GM12878 (cell line): Measurements from ENCODE around the gene PDGFD. TPM values are rescaled to one million over a fixed set of nuclear protein-coding genes. Genes with fewer than 3 reads are reported as not detected.

Experiments
- ATAC-seq: fragments of 200-7000 bp; cut with Tn5 transposase; 3 replicates; pipeline ENCODE4 v1.9.1; 2020; ENCODE audit warnings: mild to moderate bottlenecking, moderate library complexity
- BruUV-seq: library from RNA; stranded (reverse); fragments of 400-500 nt; replicated peaks from 2 replicates; lab custom pipeline; 2021; lab: Mats Ljungman, UMichigan
- CTCF ChIA-PET: fragments of 300-600 bp; sonication (Branson Sonifier 250); formaldehyde crosslinking; extraction: SDS; loops from one replicate; lab custom pipeline; 2021; ENCODE audit warnings: inconsistent platforms; lab: Yijun Ruan, JAX
- POLR2A ChIA-PET: fragments of 350-600 bp; formaldehyde crosslinking; extraction: SDS; loops from one replicate; lab custom pipeline; 2021; ENCODE audit warnings: inconsistent platforms; lab: Charles Lee
- RAD21 ChIA-PET: fragments of 300-600 bp; sonication (Branson Sonifier 250); formaldehyde crosslinking; loops from one replicate; lab custom pipeline; 2023; ENCODE audit warnings: antibody characterized with exemption; ENCODE audit not compliant: unreplicated experiment; lab: Charles Lee
- SMC1A ChIA-PET: fragments of 300-600 bp; sonication (Branson Sonifier 250); formaldehyde crosslinking; loops from one replicate; lab custom pipeline; 2023; ENCODE audit not compliant: unreplicated experiment, uncharacterized antibody; lab: Charles Lee
- DNase-seq: peaks from one replicate; pipeline ENCODE4 v3.0.0-alpha.2; 2011; ENCODE audit warnings: low read depth, low spot score
- FAIRE-seq: peaks from 3 replicates; lab custom pipeline; 2011; peaks lifted over from hg19 to GRCh38; lab: Jason Lieb, UNC
- H2AFZ ChIP-seq: 2 replicates; pipeline ENCODE4 v1.6.0; 2011; ENCODE audit warnings: low read depth, low read length, control low read depth; ENCODE audit not compliant: control insufficient read depth
- H3K27ac ChIP-seq: 2 replicates; pipeline ENCODE4 v1.5.1; 2011; ENCODE audit warnings: control low read depth; ENCODE audit not compliant: control insufficient read depth, insufficient read depth
- H3K27me3 ChIP-seq, 2 experiments: replicated peaks in 1 of 2; 2 replicates each; pipeline versions ENCODE4 v1.6.0 to v1.6.1; 2011; ENCODE audit warnings: low read length in 1 of 2; ENCODE audit not compliant: control insufficient read depth in 2 of 2, insufficient read depth in 2 of 2
- H3K36me3 ChIP-seq, 2 experiments: 2 replicates each; pipeline ENCODE4 v1.5.1; 2011; ENCODE audit warnings: low read length in 1 of 2; ENCODE audit not compliant: control insufficient read depth in 2 of 2, insufficient read depth in 2 of 2
- H3K4me1 ChIP-seq: 2 replicates; pipeline ENCODE4 v1.6.1; 2011; ENCODE audit warnings: mild to moderate bottlenecking, low read length, moderate library complexity, mixed read lengths; ENCODE audit not compliant: control insufficient read depth, insufficient read depth
- H3K4me2 ChIP-seq: 2 replicates; pipeline ENCODE4 v1.6.0; 2011; ENCODE audit warnings: control low read depth; ENCODE audit not compliant: control insufficient read depth, insufficient read depth
- H3K4me3 ChIP-seq: fragments of 200-600 bp; sonication (generic); 2 replicates; pipeline ENCODE4 v1.5.1; 2016
- H3K79me2 ChIP-seq: 2 replicates; pipeline ENCODE4 v1.6.0; 2011; ENCODE audit warnings: low read length; ENCODE audit not compliant: control insufficient read depth, insufficient read depth
- H3K9ac ChIP-seq: 2 replicates; pipeline ENCODE4 v1.8.0; 2011; ENCODE audit warnings: low read length, control low read depth, mixed read lengths; ENCODE audit not compliant: control insufficient read depth, insufficient read depth
- H3K9me3 ChIP-seq: replicated peaks from 3 replicates; pipeline ENCODE4 v1.5.1; 2011; ENCODE audit warnings: mild to moderate bottlenecking, low read length; ENCODE audit not compliant: control insufficient read depth, insufficient read depth
- H4K20me1 ChIP-seq: 2 replicates; pipeline ENCODE4 v1.6.0; 2011; ENCODE audit not compliant: control insufficient read depth, insufficient read depth
- GATAD2B ChIP-seq: fragments of 450-650 bp; conservative IDR thresholded peaks from 2 replicates; pipeline ENCODE4 v1.6.1; 2017; ENCODE audit warnings: low read depth, mild to moderate bottlenecking, moderate library complexity
- JUNB ChIP-seq: IDR thresholded peaks from 2 replicates; pipeline ENCODE4 v1.6.1; 2016; ENCODE audit warnings: antibody characterized with exemption, mild to moderate bottlenecking
- SMAD1 ChIP-seq: fragments of 450-650 bp; IDR thresholded peaks from 2 replicates; pipeline ENCODE4 v1.6.1; 2018; ENCODE audit warnings: mild to moderate bottlenecking, low read depth; ENCODE audit not compliant: partially characterized antibody
- ZNF622 ChIP-seq: fragments of 450-650 bp; IDR thresholded peaks from 2 replicates; pipeline ENCODE4 v1.6.1; 2017; ENCODE audit warnings: mild to moderate bottlenecking, inconsistent platforms
- WGBS: methylation state at CpG from one replicate; pipeline ENCODE4 v1.1.6; 2016; ENCODE audit warnings: low lambda C conversion rate; ENCODE audit not compliant: insufficient replicate concordance, insufficient coverage; ENCODE audit errors: missing lambda C conversion rate; 5-methylcytosine and 5-hydroxymethylcytosine counted together
- in situ Hi-C: fragments of 300-500 bp; cut with MboI; formaldehyde crosslinking; loops from 9 replicates; pipeline ENCODE4 v1.14.3; 2018; ENCODE audit warnings: mixed read lengths
- intact Hi-C: fragments of 100-400 bp; cut with micrococcal nuclease; formaldehyde crosslinking; loops from one replicate; pipeline ENCODE4 v1.14.2; 2022; ENCODE audit not compliant: unreplicated experiment
- polyA plus RNA-seq, 11 experiments: library from polyadenylated mRNA; depleted of rRNA in 4 of 11; unstranded in 6 of 11; stranded (reverse) in 5 of 11; fragments of >200 nt; fragmentation: Nextera tagmentation in 4 of 11; fragmentation: Illumina TruSeq in 1 of 11; extraction: Ambion mirVana in 4 of 11; extraction: Trizol in 1 of 11; gene quantifications; 1 replicate in 1 of 11; 2 replicates in 10 of 11; pipeline versions ENCODE4 v1.2.1 to v1.2.3, GENCODE V29; 2011 to 2016; ENCODE audit warnings: inconsistent platforms in 2 of 11, missing spikeins in 2 of 11, low read depth in 1 of 11
- total RNA-seq, 4 experiments: library from RNA; depleted of rRNA in 3 of 4; stranded (reverse); fragments of >200 nt in 3 of 4; fragmentation: Illumina TruSeq in 1 of 4; extraction: Trizol in 1 of 4; gene quantifications; 2 replicates each; pipeline versions ENCODE4 v1.2.1 to v1.2.3, GENCODE V29; 2013 to 2021

The PDGFD gene
- total and polyA plus RNA-seq, 10 of the 15 experiments (the other 5 are each of a cell fraction or from before 2014, with no cell fraction given), result 0.05 to 0.13 TPM; not detected in 8

DNA sequence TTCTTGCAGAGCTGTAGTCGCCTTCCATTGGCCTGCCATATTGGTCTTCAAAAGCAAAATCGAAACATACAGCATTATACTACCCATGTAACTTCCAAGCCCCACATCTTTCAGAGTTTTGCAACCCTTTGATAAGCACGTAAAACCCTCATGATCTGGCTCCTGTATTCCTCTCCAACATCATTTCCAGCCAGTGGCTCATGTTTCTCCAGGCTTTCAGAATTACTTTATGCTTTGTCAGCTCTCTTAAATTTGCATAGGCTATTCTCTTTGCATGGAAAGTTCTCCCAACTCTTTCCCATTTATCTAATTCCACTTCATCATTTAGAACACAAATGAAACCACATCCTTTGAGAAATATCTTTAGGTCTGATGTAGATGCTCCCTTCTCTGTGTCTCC is 195.3 kb downstream of the PDGFD start:
- intact Hi-C loops, result no loop called here
- POLR2A ChIA-PET, result no interaction called here
- H3K27me3 ChIP-seq, result no peaks in the 10 kb centered on the region
- TF ChIP-seq ZNF622 (no peak), JUNB (no peak), GATAD2B (no peak)
- TF ChIP-seq, all 136 proteins: peak for 0
- H3K79me2 ChIP-seq, result no peaks in the 10 kb centered on the region
- no peak overlapping the region for H3K9ac ChIP-seq
- ATAC-seq (no peak), FAIRE-seq (no peak), DNase-seq (no peak)
- ChIA-PET RAD21 (no interaction called here), CTCF (interaction anchor here (1.4 kb wide), 1 partner anchor 9 kb away, joined by 4 read pairs; no protein-coding TSS in a partner anchor), SMC1A (interaction anchor here (0.7 to 3.5 kb wide), 3 partner anchors 10 to 29 kb away, joined by 3 to 18 read pairs (median 4); no protein-coding TSS in a partner anchor)
- in situ Hi-C loops, result no loop called here
- H2AFZ ChIP-seq, result no peak overlapping the region
- no peak overlapping the region for H3K4me2 ChIP-seq
- 33% methylated on average over 3 of the region's 3 CpGs for WGBS
- H3K4me1 ChIP-seq, result no peaks in the 10 kb centered on the region; the same call in 1 of the 2 replicates
- BruUV-seq, result no TSS peak
- H3K9me3 ChIP-seq, result no peaks in the 10 kb centered on the region
- no peak overlapping the region for H3K4me3 ChIP-seq
- H3K27ac ChIP-seq, result no peak overlapping the region
- H4K20me1 ChIP-seq, result no peaks in the 10 kb centered on the region
- H3K36me3 ChIP-seq, result no peaks in the 10 kb centered on the region

DNA sequence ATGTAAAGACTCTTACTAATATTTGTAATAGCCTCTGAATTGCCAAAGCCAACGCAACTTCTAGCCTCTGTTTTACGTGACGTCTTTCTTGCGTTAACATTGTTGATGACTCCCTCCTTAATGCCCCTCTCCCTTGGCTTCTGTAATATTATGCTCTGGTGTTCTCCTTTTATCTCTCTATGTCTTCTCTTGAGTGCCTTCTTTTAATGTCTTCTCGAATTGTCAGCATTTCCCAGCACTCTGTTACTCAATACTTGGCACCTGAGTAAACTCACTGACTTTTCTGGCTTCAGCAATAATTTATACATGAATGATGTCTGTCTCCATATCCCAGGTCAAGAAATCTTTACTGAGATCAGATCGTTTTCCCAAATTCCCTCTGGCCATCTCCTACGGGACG is 196.0 kb downstream of the PDGFD start:
- no peak overlapping the region for H2AFZ ChIP-seq
- no TSS peak for BruUV-seq
- FAIRE-seq, result no peak

More for the DNA sequence above, 196.0 kb downstream of the PDGFD start:
- SMC1A ChIA-PET, result interaction anchor here (3.5 kb wide), 1 partner anchor 9 kb away, joined by 18 read pairs; no protein-coding TSS in a partner anchor
- no peaks in the 10 kb centered on the region for H3K36me3 ChIP-seq
- no peak overlapping the region for H3K9ac ChIP-seq
- H3K27ac ChIP-seq, result no peak overlapping the region
- DNase-seq (no peak), ATAC-seq (no peak)
- CTCF ChIA-PET, result no interaction called here
- TF ChIP-seq SMAD1, result no peak
- TF ChIP-seq, all 136 proteins: peak for 0
- 60% methylated on average over 8 of the region's 8 CpGs for WGBS
- H3K4me2 ChIP-seq, result no peak overlapping the region
- intact Hi-C loops, result no loop called here
- H3K4me3 ChIP-seq, result no peak overlapping the region
- RAD21 ChIA-PET, result no interaction called here
- in situ Hi-C loops, result no loop called here
- H3K4me1 ChIP-seq, result no peaks in the 10 kb centered on the region; the same call in 1 of the 2 replicates
- H4K20me1 ChIP-seq, result no peaks in the 10 kb centered on the region
- no peaks in the 10 kb centered on the region for H3K9me3 ChIP-seq
- no peaks in the 10 kb centered on the region for H3K27me3 ChIP-seq
- POLR2A ChIA-PET, result interaction anchor here (0.6 kb wide), 1 partner anchor 37 kb away, joined by 4 read pairs; no protein-coding TSS in a partner anchor
- H3K79me2 ChIP-seq, result no peaks in the 10 kb centered on the region
